IMR-90 (cell line): ENCODE measurements around the gene LDB2. TPM values are rescaled to one million over a fixed set of nuclear protein-coding genes. Genes with fewer than 3 reads are reported as not detected.

Experiments used
- ATAC-seq: fragments of 200-7000 bp; cut with Tn5 transposase; 2 replicates; pipeline ENCODE4 v1.9.1; 2020; ENCODE audit warnings: low read depth, mild to moderate bottlenecking, moderate library complexity
- BruUV-seq: library from RNA; stranded (reverse); fragments of 400-500 nt; replicated peaks from 2 replicates; lab custom pipeline; 2021; lab: Mats Ljungman, UMichigan
- CTCF ChIA-PET: fragments of 300-600 bp; formaldehyde crosslinking; extraction: SDS; loops from one replicate; lab custom pipeline; 2021; ENCODE audit warnings: antibody characterized with exemption; lab: Yijun Ruan, JAX
- POLR2A ChIA-PET: fragments of 300-600 bp; sonication (Branson Sonifier 250); formaldehyde crosslinking; loops from one replicate; lab custom pipeline; 2022; ENCODE audit warnings: antibody characterized with exemption; ENCODE audit not compliant: unreplicated experiment; lab: Charles Lee
- DNase-seq: peaks from one replicate; pipeline ENCODE4 v3.0.0; 2013
- H2AFZ ChIP-seq: replicated peaks from 2 replicates; pipeline ENCODE3; 2013; ENCODE audit warnings: low read length, mild to moderate bottlenecking; ENCODE audit not compliant: poor library complexity
- H2AK5ac ChIP-seq: 2 replicates; pipeline ENCODE4 v1.6.1; 2013; ENCODE audit warnings: low read depth, low read length, inconsistent platforms
- H2AK9ac ChIP-seq: replicated peaks from 2 replicates; pipeline ENCODE3; 2013; ENCODE audit warnings: mild to moderate bottlenecking, low read depth, low read length, moderate library complexity; ENCODE audit not compliant: poor library complexity
- H2BK120ac ChIP-seq: 2 replicates; pipeline ENCODE4 v1.6.1; 2013; ENCODE audit warnings: low read depth, low read length, inconsistent platforms
- H2BK15ac ChIP-seq: 3 replicates; pipeline ENCODE4 v1.6.1; 2013; ENCODE audit warnings: low read depth, low read length, inconsistent platforms
- H2BK20ac ChIP-seq: 2 replicates; pipeline ENCODE4 v1.6.1; 2013; ENCODE audit warnings: low read depth, mild to moderate bottlenecking, inconsistent platforms, low read length, moderate library complexity
- H2BK5ac ChIP-seq: 2 replicates; pipeline ENCODE4 v1.6.1; 2013; ENCODE audit warnings: mild to moderate bottlenecking, low read depth, low read length, inconsistent platforms; ENCODE audit not compliant: poor library complexity, severe bottlenecking
- H3K14ac ChIP-seq: replicated peaks from 2 replicates; pipeline ENCODE4 v1.6.1; 2013; ENCODE audit warnings: low read depth, low read length, inconsistent platforms
- H3K18ac ChIP-seq: 2 replicates; pipeline ENCODE4 v1.6.1; 2013; ENCODE audit warnings: low read depth, low read length, control low read depth
- H3K23ac ChIP-seq: 2 replicates; pipeline ENCODE4 v1.6.1; 2013; ENCODE audit warnings: low read depth, low read length, inconsistent platforms
- H3K27ac ChIP-seq: 2 replicates; pipeline ENCODE4 v1.5.1; 2013; ENCODE audit warnings: mild to moderate bottlenecking, control low read depth, low read length; ENCODE audit not compliant: insufficient read depth
- H3K27me3 ChIP-seq: 2 replicates; pipeline ENCODE4 v1.6.1; 2013; ENCODE audit warnings: low read length; ENCODE audit not compliant: control insufficient read depth, insufficient read depth
- H3K36me3 ChIP-seq: 2 replicates; pipeline ENCODE4 v1.6.1; 2013; ENCODE audit warnings: low read length, mixed read lengths; ENCODE audit not compliant: control insufficient read depth, insufficient read depth
- H3K4ac ChIP-seq: 2 replicates; pipeline ENCODE4 v1.6.1; 2013; ENCODE audit warnings: low read depth, low read length, inconsistent platforms
- H3K4me1 ChIP-seq: 2 replicates; pipeline ENCODE4 v1.6.1; 2013; ENCODE audit warnings: low read length, mixed read lengths; ENCODE audit not compliant: control insufficient read depth, insufficient read depth
- H3K4me2 ChIP-seq: 2 replicates; pipeline ENCODE4 v1.6.1; 2013; ENCODE audit warnings: low read depth, mild to moderate bottlenecking, control low read depth, low read length, moderate library complexity
- H3K4me3 ChIP-seq: 2 replicates; pipeline ENCODE4 v1.5.1; 2013; ENCODE audit warnings: low read depth, mild to moderate bottlenecking, control low read depth, low read length, moderate library complexity; ENCODE audit not compliant: insufficient read depth
- H3K56ac ChIP-seq: 2 replicates; pipeline ENCODE4 v1.6.1; 2013; ENCODE audit warnings: low read length, inconsistent platforms; ENCODE audit not compliant: insufficient read depth; ENCODE audit errors: extremely low read depth
- H3K79me1 ChIP-seq, 2 experiments: 2 replicates each; pipeline ENCODE4 v1.6.1; 2013; ENCODE audit warnings: low read length in 2 of 2, inconsistent platforms in 1 of 2, low read depth in 1 of 2
- H3K9ac ChIP-seq: 2 replicates; pipeline ENCODE4 v1.6.1; 2013; ENCODE audit warnings: low read depth, low read length, control low read depth
- H3K9me1 ChIP-seq: 2 replicates; pipeline ENCODE4 v1.6.1; 2013; ENCODE audit warnings: low read length, inconsistent platforms; ENCODE audit not compliant: insufficient read depth
- H3K9me3 ChIP-seq: 2 replicates; pipeline ENCODE4 v1.6.1; 2013; ENCODE audit warnings: low read length; ENCODE audit not compliant: control insufficient read depth, insufficient read depth
- H4K20me1 ChIP-seq: 2 replicates; pipeline ENCODE4 v1.6.1; 2013; ENCODE audit warnings: low read length, inconsistent platforms; ENCODE audit not compliant: insufficient read depth
- H4K5ac ChIP-seq: 2 replicates; pipeline ENCODE4 v1.6.1; 2013; ENCODE audit warnings: mild to moderate bottlenecking, low read depth, low read length, control low read depth
- H4K8ac ChIP-seq, 2 experiments: 2 replicates each; pipeline ENCODE4 v1.6.1; 2013; ENCODE audit warnings: low read depth in 2 of 2, low read length in 2 of 2, control low read depth in 1 of 2, inconsistent platforms in 1 of 2
- H4K91ac ChIP-seq: 2 replicates; pipeline ENCODE4 v1.6.1; 2013; ENCODE audit warnings: low read depth, low read length, inconsistent platforms; ENCODE audit not compliant: insufficient read depth
- CEBPB ChIP-seq: IDR thresholded peaks from 2 replicates; pipeline ENCODE4 v1.6.1; 2012; ENCODE audit warnings: low read depth, low read length, improper control_type of control experiment
- CHD1 ChIP-seq: IDR thresholded peaks from 2 replicates; pipeline ENCODE4 v1.6.1; 2012; ENCODE audit warnings: low read depth, low read length, improper control_type of control experiment
- ELK1 ChIP-seq: fragments of 150-350 bp; IDR thresholded peaks from 2 replicates; pipeline ENCODE4 v1.6.1; 2016; ENCODE audit warnings: low read depth, mild to moderate bottlenecking, low read length, moderate library complexity, borderline replicate concordance
- MAZ ChIP-seq: IDR thresholded peaks from 2 replicates; pipeline ENCODE4 v1.6.1; 2012; ENCODE audit warnings: low read depth, mild to moderate bottlenecking, low read length, improper control_type of control experiment, moderate library complexity, borderline replicate concordance
- NFE2L2 ChIP-seq: fragments of 150-350 bp; IDR thresholded peaks from 2 replicates; pipeline ENCODE4 v1.6.1; 2016; ENCODE audit warnings: low read depth, mild to moderate bottlenecking, low read length
- RAD21 ChIP-seq: IDR thresholded peaks from 2 replicates; pipeline ENCODE4 v1.6.1; 2012; ENCODE audit warnings: low read length, improper control_type of control experiment
- RCOR1 ChIP-seq: IDR thresholded peaks from 2 replicates; pipeline ENCODE4 v1.6.1; 2012; ENCODE audit warnings: mild to moderate bottlenecking, low read length, improper control_type of control experiment; ENCODE audit not compliant: insufficient replicate concordance
- SMC3 ChIP-seq: fragments of 150-350 bp; IDR thresholded peaks from 2 replicates; pipeline ENCODE4 v1.6.1; 2016; ENCODE audit warnings: low read depth, mild to moderate bottlenecking, antibody characterized with exemption, low read length, moderate library complexity
- WGBS, 2 experiments: methylation state at CpG; one replicate each; pipeline versions ENCODE4 v1.1.5 to v1.1.7; 2013; ENCODE audit warnings: missing lambda C conversion rate in 2 of 2; ENCODE audit not compliant: insufficient read length in 1 of 2; ENCODE audit errors: extremely low coverage in 2 of 2; 5-methylcytosine and 5-hydroxymethylcytosine counted together
- dilution Hi-C: fragments of 300-500 bp; cut with HindIII; formaldehyde crosslinking; loops from one replicate; pipeline ENCODE4 v1.14.3; 2018; ENCODE audit warnings: low sequenced_read_pairs; ENCODE audit not compliant: unreplicated experiment
- in situ Hi-C: fragments of 300-500 bp; cut with MboI; formaldehyde crosslinking; loops from 3 replicates; pipeline ENCODE4 v1.14.3; 2019; ENCODE audit warnings: low sequenced_read_pairs, inconsistent platforms, mixed read lengths
- intact Hi-C: fragments of 100-400 bp; cut with micrococcal nuclease; formaldehyde crosslinking; loops from 2 replicates; pipeline ENCODE4 v1.10.0; 2022
- polyA plus RNA-seq, 3 experiments: library from polyadenylated mRNA; depleted of rRNA; stranded (reverse); fragments of >200 nt; gene quantifications; 2 replicates each; pipeline ENCODE4 v1.2.3, GENCODE V29; 2012; ENCODE audit warnings: low replicate concordance in 1 of 3
- total RNA-seq: library from RNA; depleted of rRNA; stranded (reverse); fragments of >200 nt; gene quantifications from 2 replicates; pipeline ENCODE4 v1.2.3, GENCODE V29; 2012

Gene LDB2
- total and polyA plus RNA-seq, 2 of the 4 experiments (the other 2 are of a cell fraction): 67.9 to 116 TPM

- no peak overlapping the region for H3K9ac ChIP-seq
These were observed 62.7 kb downstream of the LDB2 start for GRCh38 chr4:16835597-16836247.

More at GRCh38 chr4:16835597-16836247, 62.7 kb downstream of the LDB2 start:
- dilution Hi-C loops (no loop called here), in situ Hi-C loops (no loop called here), intact Hi-C loops (no loop called here)
- no peak overlapping the region for H3K4me2 ChIP-seq
- no peaks in the 10 kb centered on the region for H3K27me3 ChIP-seq
- TF ChIP-seq RAD21 (no peak), CEBPB (no peak), RCOR1 (no peak), SMC3 (no peak), MAZ (no peak), ELK1 (no peak), NFE2L2 (no peak), CHD1 (no peak)
- H2BK120ac ChIP-seq: no peak overlapping the region
- H2BK5ac ChIP-seq: no peak overlapping the region
- H3K14ac ChIP-seq: no peak overlapping the region
- no peaks in the 10 kb centered on the region; the same call in 1 of the 2 replicates for H3K4me1 ChIP-seq
- H3K27ac ChIP-seq: no peak overlapping the region
- H3K56ac ChIP-seq: no peak overlapping the region
- no peak overlapping the region for H2BK20ac ChIP-seq
- no peak overlapping the region for H4K91ac ChIP-seq
- H3K36me3 ChIP-seq: no peaks in the 10 kb centered on the region
- ChIA-PET POLR2A (no interaction called here), CTCF (no interaction called here)
- H3K23ac ChIP-seq: no peak overlapping the region
- DNase-seq: no peak
- H3K79me1 ChIP-seq: peaks cover 0 to 5% of the 10 kb centered on the region in 2 experiments; a peak in 1 of 4 replicates
- H3K9me3 ChIP-seq: no peaks in the 10 kb centered on the region
- no peak overlapping the region for H3K4ac ChIP-seq
- no TSS peak for BruUV-seq
- H3K18ac ChIP-seq: no peak overlapping the region
- no peak overlapping the region for H2BK15ac ChIP-seq
- no CpG with 5 or more reads among the region's 2 CpGs for WGBS, 2 experiments
- no peak overlapping the region for H4K8ac ChIP-seq
- no peaks in the 10 kb centered on the region for H3K9me1 ChIP-seq
- no peak overlapping the region for H2AFZ ChIP-seq
- no peak overlapping the region for H2AK9ac ChIP-seq
- H2AK5ac ChIP-seq: no peak overlapping the region
- ATAC-seq: no peak
- no peaks in the 10 kb centered on the region for H4K20me1 ChIP-seq
- H3K4me3 ChIP-seq: no peak overlapping the region
- H4K5ac ChIP-seq: no peak overlapping the region
